Measurements from ENCODE around the gene KISS1R.

DNA sequence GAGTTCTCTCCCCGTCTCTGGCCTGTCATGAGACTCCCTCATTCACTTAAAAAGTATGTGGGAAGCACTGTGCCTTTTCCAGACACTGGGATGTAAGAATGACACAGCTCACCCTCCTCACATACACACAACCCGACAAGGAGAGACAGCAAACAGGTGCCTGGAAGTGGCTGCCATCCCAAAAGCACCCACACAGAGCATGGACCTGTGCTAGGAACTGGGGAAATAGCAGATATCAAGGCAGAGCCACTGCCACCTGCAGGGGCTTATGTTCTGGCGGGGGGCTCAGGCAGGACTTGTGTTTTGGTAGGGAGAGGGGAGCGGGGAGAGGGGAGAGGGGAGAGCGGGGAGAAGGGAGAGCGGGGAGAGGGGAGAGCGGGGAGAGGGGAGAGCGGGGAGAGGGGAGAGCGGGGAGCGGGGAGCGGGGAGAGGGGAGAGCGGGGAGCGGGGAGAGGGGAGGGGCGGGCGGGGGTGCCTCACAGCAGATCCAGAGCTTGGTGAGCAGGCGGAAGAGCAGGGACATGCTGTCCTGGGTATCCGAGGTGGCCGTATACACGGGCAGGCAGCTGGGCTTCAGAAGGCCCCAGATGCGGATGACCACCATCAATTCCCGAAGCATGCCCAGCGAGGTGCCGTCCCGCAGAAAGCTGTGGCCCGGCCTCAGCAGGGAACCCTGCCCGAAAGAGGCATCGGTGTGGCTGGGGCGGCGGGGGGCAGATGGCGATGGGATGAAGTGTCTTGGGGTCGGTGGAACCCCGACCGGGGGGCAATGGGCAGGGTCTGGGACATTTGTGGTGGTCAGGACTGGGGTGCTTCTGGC, 45.5 kb upstream of the KISS1R start:
- no peak for TF ChIP-seq POLR2AphosphoS5 (IDR thresholded peaks at IDR 0.05)
- TF ChIP-seq, protein P1, sequence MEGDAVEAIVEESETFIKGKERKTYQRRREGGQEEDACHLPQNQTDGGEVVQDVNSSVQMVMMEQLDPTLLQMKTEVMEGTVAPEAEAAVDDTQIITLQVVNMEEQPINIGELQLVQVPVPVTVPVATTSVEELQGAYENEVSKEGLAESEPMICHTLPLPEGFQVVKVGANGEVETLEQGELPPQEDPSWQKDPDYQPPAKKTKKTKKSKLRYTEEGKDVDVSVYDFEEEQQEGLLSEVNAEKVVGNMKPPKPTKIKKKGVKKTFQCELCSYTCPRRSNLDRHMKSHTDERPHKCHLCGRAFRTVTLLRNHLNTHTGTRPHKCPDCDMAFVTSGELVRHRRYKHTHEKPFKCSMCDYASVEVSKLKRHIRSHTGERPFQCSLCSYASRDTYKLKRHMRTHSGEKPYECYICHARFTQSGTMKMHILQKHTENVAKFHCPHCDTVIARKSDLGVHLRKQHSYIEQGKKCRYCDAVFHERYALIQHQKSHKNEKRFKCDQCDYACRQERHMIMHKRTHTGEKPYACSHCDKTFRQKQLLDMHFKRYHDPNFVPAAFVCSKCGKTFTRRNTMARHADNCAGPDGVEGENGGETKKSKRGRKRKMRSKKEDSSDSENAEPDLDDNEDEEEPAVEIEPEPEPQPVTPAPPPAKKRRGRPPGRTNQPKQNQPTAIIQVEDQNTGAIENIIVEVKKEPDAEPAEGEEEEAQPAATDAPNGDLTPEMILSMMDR (IDR thresholded peaks at IDR 0.05), result no peak
